ENCODE results near the gene HNRNPDL.

The HNRNPDL gene

DNA sequence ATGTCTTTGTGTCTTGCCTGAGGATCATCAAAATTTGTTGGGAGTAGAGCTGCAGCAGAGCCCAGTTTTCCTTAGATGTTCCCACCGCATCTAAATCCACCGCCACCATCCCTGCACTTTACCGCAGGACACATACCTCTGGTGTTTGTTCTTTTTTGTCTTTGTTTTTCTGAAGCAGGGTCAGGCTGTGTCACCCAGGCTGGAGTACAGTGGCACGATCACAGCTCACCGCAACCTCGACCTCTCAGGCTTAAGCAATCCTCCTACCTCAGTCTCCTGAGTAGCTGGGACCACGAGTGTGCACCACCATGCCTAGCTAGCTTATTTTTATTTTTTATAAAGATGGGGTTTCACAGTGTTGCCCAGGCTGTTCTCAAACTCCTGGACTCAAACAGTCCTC is 4.7 kb upstream of the HNRNPDL start:
- Histone ChIP-seq H3K27ac (replicated peaks; ENCODE audit: low read length) (no peak overlapping the region), H4K91ac (ENCODE audit: low read depth, low read length, poor library complexity) (no peak overlapping the region), H3K4me3 (ENCODE audit: low read length in 2 of 2) (no peak overlapping the region), H2BK15ac (ENCODE audit: low read length) (no peak overlapping the region), H2BK5ac (ENCODE audit: low read length) (no peak overlapping the region), H3K9me3 (replicated peaks in 1 of 2; ENCODE audit: control insufficient read depth in 2 of 2, insufficient read depth in 1 of 2, low read depth in 1 of 2, low read length in 2 of 2) (no peaks in the 10 kb centered on the region), H2AK5ac (ENCODE audit: low read depth, low read length) (no peak overlapping the region), H4K8ac (ENCODE audit: low read depth, low read length) (peak overlapping the region; percentile 50), H3K79me1 (ENCODE audit: low read depth, low read length) (no peaks in the 10 kb centered on the region), H3K4me1 (ENCODE audit: control insufficient read depth in 2 of 2, insufficient read depth in 1 of 2, low read depth in 1 of 2, low read length in 2 of 2) (peaks cover 4 to 6% of the 10 kb centered on the region in 2 donors), H3K18ac (ENCODE audit: low read length) (no peak overlapping the region), H3K23ac (ENCODE audit: low read depth, low read length, poor library complexity) (no peak overlapping the region), H3K14ac (ENCODE audit: low read length) (no peak overlapping the region), H3K36me3 (replicated peaks in 1 of 2; ENCODE audit: control insufficient read depth in 2 of 2, insufficient read depth in 2 of 2, low read length in 2 of 2) (peaks cover 3 to 72% of the 10 kb centered on the region in 2 donors), H2BK12ac (ENCODE audit: low read length) (no peak overlapping the region), H3K27me3 (ENCODE audit: control insufficient read depth in 3 of 3, insufficient read depth in 3 of 3, low read depth in 1 of 3, low read length in 3 of 3) (no peaks in the 10 kb centered on the region), H2AFZ (ENCODE audit: low read length) (no peak overlapping the region), H3K4ac (ENCODE audit: low read length) (no peak overlapping the region), H2BK120ac (ENCODE audit: low read depth, low read length) (no peak overlapping the region), H3K4me2 (ENCODE audit: insufficient read depth, low read length, poor library complexity, severe bottlenecking) (no peak overlapping the region), H3K9ac (ENCODE audit: low read depth, low read length, poor library complexity) (no peak overlapping the region)
- no CpG with 5 or more reads among the region's 7 CpGs for WGBS, 2 donors (ENCODE audit: extremely low coverage in 2 of 2, insufficient read length in 2 of 2, insufficient replicate concordance in 1 of 2)
- no peak for DNase-seq (ENCODE audit: low spot score)

DNA sequence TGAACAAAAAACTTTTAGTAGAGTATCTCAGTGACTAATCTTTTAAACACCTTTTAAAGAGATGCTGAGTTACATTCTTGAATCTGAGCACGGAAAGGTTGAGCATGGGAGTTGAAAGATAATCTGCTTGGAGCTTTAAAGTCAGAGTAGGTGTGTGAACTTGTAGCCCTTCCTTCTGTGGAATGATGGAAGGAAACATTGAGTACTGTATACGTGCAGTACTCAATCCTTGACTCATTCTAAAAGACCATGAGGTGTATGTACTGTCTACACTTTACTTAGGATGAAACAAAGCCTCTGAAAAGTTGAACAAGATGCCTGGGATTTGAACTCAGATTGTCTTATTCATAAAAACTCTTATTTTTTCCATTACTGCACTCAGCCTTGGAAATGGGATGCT is 3.5 kb upstream of the HNRNPDL start:
- Histone ChIP-seq H3K9me3 (replicated peaks in 1 of 2; ENCODE audit: control insufficient read depth in 2 of 2, insufficient read depth in 1 of 2, low read depth in 1 of 2, low read length in 2 of 2) (no peaks in the 10 kb centered on the region), H3K36me3 (replicated peaks in 1 of 2; ENCODE audit: control insufficient read depth in 2 of 2, insufficient read depth in 2 of 2, low read length in 2 of 2) (peaks cover 3 to 64% of the 10 kb centered on the region in 2 donors), H2BK120ac (ENCODE audit: low read depth, low read length) (no peak overlapping the region), H4K91ac (ENCODE audit: low read depth, low read length, poor library complexity) (no peak overlapping the region), H3K4ac (ENCODE audit: low read length) (no peak overlapping the region), H3K23ac (ENCODE audit: low read depth, low read length, poor library complexity) (no peak overlapping the region), H2BK5ac (ENCODE audit: low read length) (no peak overlapping the region), H3K27me3 (ENCODE audit: control insufficient read depth in 3 of 3, insufficient read depth in 3 of 3, low read depth in 1 of 3, low read length in 3 of 3) (no peaks in the 10 kb centered on the region), H3K79me1 (ENCODE audit: low read depth, low read length) (peaks cover 2% of the 10 kb centered on the region), H2AFZ (ENCODE audit: low read length) (no peak overlapping the region), H3K18ac (ENCODE audit: low read length) (no peak overlapping the region), H3K9ac (ENCODE audit: low read depth, low read length, poor library complexity) (no peak overlapping the region), H3K14ac (ENCODE audit: low read length) (no peak overlapping the region), H2AK5ac (ENCODE audit: low read depth, low read length) (no peak overlapping the region), H3K4me1 (ENCODE audit: control insufficient read depth in 2 of 2, insufficient read depth in 1 of 2, low read depth in 1 of 2, low read length in 2 of 2) (peaks cover 4 to 6% of the 10 kb centered on the region in 2 donors), H3K4me2 (ENCODE audit: insufficient read depth, low read length, poor library complexity, severe bottlenecking) (no peak overlapping the region), H4K8ac (ENCODE audit: low read depth, low read length) (no peak overlapping the region), H2BK12ac (ENCODE audit: low read length) (no peak overlapping the region), H3K4me3 (ENCODE audit: low read length in 2 of 2) (no peak overlapping the region), H3K27ac (replicated peaks; ENCODE audit: low read length) (no peak overlapping the region), H2BK15ac (ENCODE audit: low read length) (no peak overlapping the region)
- WGBS, 2 donors (ENCODE audit: extremely low coverage in 2 of 2, insufficient read length in 2 of 2, insufficient replicate concordance in 1 of 2), result no CpG with 5 or more reads among the region's 2 CpGs
- no peak for DNase-seq (ENCODE audit: low spot score)

DNA sequence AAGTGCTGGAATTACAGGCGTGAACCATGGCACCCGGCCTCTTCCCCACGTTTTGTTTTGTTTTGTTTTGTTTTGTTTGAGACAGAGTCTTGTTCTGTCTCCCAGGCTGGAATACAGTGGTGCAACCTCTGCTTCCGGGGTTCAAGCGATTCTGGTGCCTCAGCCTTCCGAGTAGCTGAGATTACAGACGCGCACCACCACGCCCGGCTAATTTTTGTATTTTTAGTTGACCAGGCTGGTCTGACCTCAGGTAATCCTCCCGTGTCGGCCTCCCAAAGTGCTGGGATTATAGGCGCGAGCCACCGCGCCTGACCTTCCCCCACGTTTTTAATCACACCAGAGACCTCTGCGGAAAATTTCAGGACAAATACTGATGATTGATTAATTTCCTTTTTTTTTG is 2.3 kb upstream of the HNRNPDL start:
- no peak overlapping the region for H3K4ac ChIP-seq (ENCODE audit: low read length)
- no peak overlapping the region for H2BK5ac ChIP-seq (ENCODE audit: low read length)
- H4K91ac ChIP-seq (ENCODE audit: low read depth, low read length, poor library complexity), result no peak overlapping the region
- no peaks in the 10 kb centered on the region for H3K9me3 ChIP-seq (replicated peaks in 1 of 2; ENCODE audit: control insufficient read depth in 2 of 2, insufficient read depth in 1 of 2, low read depth in 1 of 2, low read length in 2 of 2)
- H3K9ac ChIP-seq (ENCODE audit: low read depth, low read length, poor library complexity), result no peak overlapping the region
- H2AFZ ChIP-seq (ENCODE audit: low read length), result no peak overlapping the region
- DNase-seq (ENCODE audit: low spot score), result no peak
- no peak overlapping the region for H3K18ac ChIP-seq (ENCODE audit: low read length)
- H3K79me1 ChIP-seq (ENCODE audit: low read depth, low read length), result peaks cover 4% of the 10 kb centered on the region
- H4K8ac ChIP-seq (ENCODE audit: low read depth, low read length), result no peak overlapping the region
- no CpG with 5 or more reads among the region's 18 CpGs for whole genome bisulfite sequencing, 2 donors (ENCODE audit: extremely low coverage in 2 of 2, insufficient read length in 2 of 2, insufficient replicate concordance in 1 of 2)
- peaks cover 7 to 65% of the 10 kb centered on the region in 2 donors for H3K36me3 ChIP-seq (replicated peaks in 1 of 2; ENCODE audit: control insufficient read depth in 2 of 2, insufficient read depth in 2 of 2, low read length in 2 of 2)
- no peak overlapping the region for H2BK120ac ChIP-seq (ENCODE audit: low read depth, low read length)
- H3K27me3 ChIP-seq (ENCODE audit: control insufficient read depth in 3 of 3, insufficient read depth in 3 of 3, low read depth in 1 of 3, low read length in 3 of 3), result no peaks in the 10 kb centered on the region
- no peak overlapping the region for H3K14ac ChIP-seq (ENCODE audit: low read length)
- H3K27ac ChIP-seq (replicated peaks; ENCODE audit: low read length), result no peak overlapping the region
- H3K4me2 ChIP-seq (ENCODE audit: insufficient read depth, low read length, poor library complexity, severe bottlenecking), result no peak overlapping the region
- H2BK15ac ChIP-seq (ENCODE audit: low read length), result no peak overlapping the region
- no peak overlapping the region for H3K23ac ChIP-seq (ENCODE audit: low read depth, low read length, poor library complexity)
- no peak overlapping the region for H2BK12ac ChIP-seq (ENCODE audit: low read length)
- H3K4me3 ChIP-seq (ENCODE audit: low read length in 2 of 2), result no peak overlapping the region
- no peak overlapping the region for H2AK5ac ChIP-seq (ENCODE audit: low read depth, low read length)
- peaks cover 4 to 5% of the 10 kb centered on the region in 2 donors for H3K4me1 ChIP-seq (ENCODE audit: control insufficient read depth in 2 of 2, insufficient read depth in 1 of 2, low read depth in 1 of 2, low read length in 2 of 2)

DNA sequence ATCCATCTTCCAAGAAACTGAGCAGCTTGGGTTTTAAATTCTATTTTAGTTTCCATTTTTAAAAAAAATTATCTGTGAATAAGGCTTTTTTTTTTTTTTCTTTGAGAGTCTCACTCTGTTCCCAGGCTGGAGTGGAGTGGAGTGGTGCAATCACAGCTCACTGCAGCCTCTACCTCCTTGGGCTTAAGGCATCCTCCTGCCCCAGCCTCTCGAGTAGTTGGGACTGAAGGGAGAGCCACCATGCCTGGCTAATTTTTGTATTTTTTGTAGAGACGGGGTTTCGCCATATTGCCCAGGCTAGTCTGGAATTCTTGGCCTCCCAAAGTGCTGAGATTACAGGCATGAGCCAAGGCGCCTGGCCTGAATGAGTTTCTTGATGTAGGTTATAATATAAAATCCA is 1.6 kb upstream of the HNRNPDL start:
- Histone ChIP-seq H2BK12ac (ENCODE audit: low read length) (no peak overlapping the region), H4K8ac (ENCODE audit: low read depth, low read length) (no peak overlapping the region), H3K4me3 (ENCODE audit: low read length in 2 of 2) (peak overlapping the region in 1 of 2 donors; percentile 92), H3K9me3 (replicated peaks in 1 of 2; ENCODE audit: control insufficient read depth in 2 of 2, insufficient read depth in 1 of 2, low read depth in 1 of 2, low read length in 2 of 2) (no peaks in the 10 kb centered on the region), H3K23ac (ENCODE audit: low read depth, low read length, poor library complexity) (no peak overlapping the region), H3K4ac (ENCODE audit: low read length) (no peak overlapping the region), H3K14ac (ENCODE audit: low read length) (no peak overlapping the region), H2BK5ac (ENCODE audit: low read length) (no peak overlapping the region), H3K4me2 (ENCODE audit: insufficient read depth, low read length, poor library complexity, severe bottlenecking) (no peak overlapping the region), H2BK120ac (ENCODE audit: low read depth, low read length) (no peak overlapping the region), H3K36me3 (replicated peaks in 1 of 2; ENCODE audit: control insufficient read depth in 2 of 2, insufficient read depth in 2 of 2, low read length in 2 of 2) (peaks cover 10 to 65% of the 10 kb centered on the region in 2 donors), H3K27ac (replicated peaks; ENCODE audit: low read length) (no peak overlapping the region), H3K9ac (ENCODE audit: low read depth, low read length, poor library complexity) (no peak overlapping the region), H3K27me3 (ENCODE audit: control insufficient read depth in 3 of 3, insufficient read depth in 3 of 3, low read depth in 1 of 3, low read length in 3 of 3) (no peaks in the 10 kb centered on the region), H3K79me1 (ENCODE audit: low read depth, low read length) (peaks cover 4% of the 10 kb centered on the region), H2AK5ac (ENCODE audit: low read depth, low read length) (no peak overlapping the region), H3K18ac (ENCODE audit: low read length) (no peak overlapping the region), H2BK15ac (ENCODE audit: low read length) (no peak overlapping the region), H4K91ac (ENCODE audit: low read depth, low read length, poor library complexity) (no peak overlapping the region), H3K4me1 (ENCODE audit: control insufficient read depth in 2 of 2, insufficient read depth in 1 of 2, low read depth in 1 of 2, low read length in 2 of 2) (peaks cover 3% of the 10 kb centered on the region in 2 donors), H2AFZ (ENCODE audit: low read length) (no peak overlapping the region)
- no peak for DNase-seq (ENCODE audit: low spot score)
- WGBS, 2 donors (ENCODE audit: extremely low coverage in 2 of 2, insufficient read length in 2 of 2, insufficient replicate concordance in 1 of 2), result no CpG with 5 or more reads among the region's 4 CpGs
